ENCODE data around the gene MEGF8. TPM values are rescaled to one million over a fixed set of nuclear protein-coding genes. Genes with fewer than 3 reads are reported as not detected.

Gene MEGF8
- total and polyA plus RNA-seq, 2 of the 8 experiments (the other 6 are each of a cell fraction or from before 2014, with no cell fraction given) = 13.0 to 23.7 TPM

DNA sequence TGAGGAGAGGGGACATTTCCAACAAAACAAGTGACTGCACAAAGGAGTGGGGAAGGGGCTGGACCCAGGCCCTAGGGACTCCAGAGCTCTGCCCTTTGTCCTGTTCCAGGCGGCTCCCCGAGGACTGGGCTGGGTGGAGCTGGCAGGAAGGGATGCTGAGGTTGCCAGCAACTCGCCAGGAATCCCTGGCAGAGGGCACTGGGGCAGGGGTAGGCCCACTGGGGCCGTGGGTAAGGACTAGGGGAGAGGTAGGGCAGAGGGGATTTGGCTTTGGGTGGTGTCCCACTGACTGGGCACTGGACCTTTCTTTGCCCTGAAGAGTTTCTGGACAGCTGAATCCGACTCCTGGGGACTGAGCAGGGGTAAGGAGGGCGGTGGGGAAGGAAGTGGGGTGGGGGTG lies 93.9 kb downstream of the MEGF8 start:
- H2AFZ ChIP-seq (ENCODE audit: low read length) = no peak overlapping the region
- H2BK120ac ChIP-seq (replicated peaks; ENCODE audit: low read depth, low read length) = no peak overlapping the region
- no peaks in the 10 kb centered on the region for H3K79me2 ChIP-seq (ENCODE audit: control insufficient read depth in 1 of 2, insufficient read depth in 2 of 2, low read length in 2 of 2)
- H3K27ac ChIP-seq (ENCODE audit: low read depth, low read length) = no peak overlapping the region
- no peak overlapping the region for H3K18ac ChIP-seq (ENCODE audit: extremely low read depth, low read length)
- ChIA-PET CTCF (ENCODE audit: partially characterized antibody) (interaction anchor here (0.6 to 10.3 kb wide), 12 partner anchors 9 to 230 kb away, joined by 3 to 101 read pairs (median 4); no protein-coding TSS in a partner anchor), POLR2A (ENCODE audit: partially characterized antibody) (interaction anchor here (1.7 kb wide), 1 partner anchor 23 kb away, joined by 5 read pairs; no protein-coding TSS in a partner anchor)
- no peak overlapping the region for H2BK15ac ChIP-seq (ENCODE audit: low read length)
- no peak overlapping the region for H4K5ac ChIP-seq (ENCODE audit: insufficient read length, low read depth, low read length)
- H3K36me3 ChIP-seq (ENCODE audit: control insufficient read depth in 2 of 4, insufficient read depth in 4 of 4, low read length in 3 of 4) = no peaks in the 10 kb centered on the region
- H3K23ac ChIP-seq (ENCODE audit: insufficient read length) = no peak overlapping the region
- H3K23me2 ChIP-seq (ENCODE audit: low read depth, low read length) = peaks cover 7% of the 10 kb centered on the region; the same call in 1 of the 2 replicates
- no peak overlapping the region for H3K14ac ChIP-seq (ENCODE audit: insufficient read length)
- H3K27me3 ChIP-seq (replicated peaks in 1 of 4; ENCODE audit: control insufficient read depth in 3 of 4, extremely low read depth in 1 of 4, insufficient read depth in 3 of 4, low read length in 3 of 4) = peaks cover 5 to 26% (median 21%) of the 10 kb centered on the region in 4 experiments
- H3K56ac ChIP-seq (replicated peaks; ENCODE audit: insufficient read length, low read depth, low read length) = no peak overlapping the region
- no peak overlapping the region for H4K91ac ChIP-seq (replicated peaks; ENCODE audit: insufficient read length, low read length)
- no peak for DNase-seq (ENCODE audit: low read depth in 1 of 2, low spot score in 2 of 2)
- peaks cover 0 to 9% (median 3%) of the 10 kb centered on the region in 4 experiments; a peak in 5 of 7 replicates for H3K4me1 ChIP-seq (replicated peaks in 1 of 4; ENCODE audit: control insufficient read depth in 3 of 4, insufficient read depth in 4 of 4, low read length in 3 of 4)
- H3K9me3 ChIP-seq (ENCODE audit: insufficient read depth in 2 of 2, low read depth in 1 of 2, low read length in 1 of 2) = peaks cover 2% of the 10 kb centered on the region in 2 experiments
- no peak overlapping the region for H2AK5ac ChIP-seq (ENCODE audit: low read depth, low read length)
- H3K9ac ChIP-seq (replicated peaks in 1 of 4; ENCODE audit: extremely low read depth in 1 of 4, low read depth in 3 of 4, low read length in 3 of 4) = no peak overlapping the region
- H2BK12ac ChIP-seq (ENCODE audit: low read depth, low read length) = no peak overlapping the region
- no peak overlapping the region; the same call in 1 of the 2 replicates for H4K8ac ChIP-seq (ENCODE audit: extremely low read depth, insufficient read depth, low read length)
- no peaks in the 10 kb centered on the region for H3K79me1 ChIP-seq (ENCODE audit: low read depth, low read length)
- no peak for TF ChIP-seq BRCA1 (IDR thresholded peaks at IDR 0.05; ENCODE audit: low read depth, low read length)
- TF ChIP-seq CHD2 (IDR thresholded peaks at IDR 0.05; ENCODE audit: low read length) = no peak
- no peak overlapping the region for H3K4me2 ChIP-seq (ENCODE audit: insufficient read depth in 1 of 2, low read depth in 2 of 2, low read length in 2 of 2)
- FAIRE-seq = no peak
- 89% methylated on average over 5 of the region's 6 CpGs; no CpG with 5 or more reads in 1 of the 2 experiments for WGBS, 2 experiments (ENCODE audit: extremely low coverage in 1 of 2, insufficient coverage in 1 of 2, insufficient read length in 1 of 2, insufficient replicate concordance in 2 of 2, low coverage in 1 of 2, low lambda C conversion rate in 2 of 2, missing lambda C conversion rate in 1 of 2)
- no peak overlapping the region for H2BK20ac ChIP-seq (ENCODE audit: low read length)
- no peak overlapping the region for H3K4ac ChIP-seq (replicated peaks; ENCODE audit: insufficient read length, low read depth, low read length)
- no peak overlapping the region for H3K4me3 ChIP-seq (ENCODE audit: extremely low read depth in 1 of 4, insufficient read depth in 2 of 4, low read depth in 3 of 4, low read length in 4 of 4)
- H4K20me1 ChIP-seq (replicated peaks in 1 of 2; ENCODE audit: control insufficient read depth in 1 of 2, insufficient read depth in 2 of 2, low read length in 2 of 2) = peaks cover 7 to 20% of the 10 kb centered on the region in 2 experiments
- H2BK5ac ChIP-seq (ENCODE audit: low read depth, low read length) = no peak overlapping the region
